B cell (primary cell): ENCODE results near the gene LENG1.

Experiments
- CTCF ChIP-seq: fragments of 200-600 bp; IDR thresholded peaks from one replicate; pipeline ENCODE4 v1.8.0; 2022; ENCODE audit warnings: antibody characterized with exemption, mild to moderate bottlenecking
- EZH2 ChIP-seq: IDR thresholded peaks from 2 replicates; pipeline ENCODE4 v1.6.1; 2012; ENCODE audit warnings: borderline replicate concordance, low read depth, mild to moderate bottlenecking, moderate library complexity, low read length; ENCODE audit not compliant: insufficient read depth, poor library complexity, severe bottlenecking

- TF ChIP-seq CTCF, result no peak
- TF ChIP-seq EZH2, result no peak
Measured at GRCh38 chr19:54165222-54165621, 5.7 kb upstream of the LENG1 start.
